Measurements from ENCODE around the gene WNT8B. TPM values are rescaled to one million over a fixed set of nuclear protein-coding genes. Genes with fewer than 3 reads are reported as not detected.

Gene WNT8B
- total RNA-seq, 1 experiment from 2014 or later: not detected

- no peak for TF ChIP-seq CTCF (IDR thresholded peaks at IDR 0.05; ENCODE audit: unreplicated experiment)
- Mint-ChIP-seq H3K4me3 (ENCODE audit: low read depth, unreplicated experiment) (no peak overlapping the region), H3K4me1 (ENCODE audit: low read depth, unreplicated experiment) (no peaks in the 10 kb centered on the region), H3K36me3 (ENCODE audit: insufficient read depth, unreplicated experiment) (peaks cover 8% of the 10 kb centered on the region), H3K9me3 (ENCODE audit: low read depth, unreplicated experiment) (no peaks in the 10 kb centered on the region), H3K27ac (ENCODE audit: unreplicated experiment) (no peak overlapping the region), H3K27me3 (ENCODE audit: unreplicated experiment) (no peaks in the 10 kb centered on the region)
- no TSS peak for BruUV-seq (replicated peaks)
- CTCF ChIA-PET: no interaction called here
- no peak for DNase-seq
- intact Hi-C loops (cut with micrococcal nuclease; ENCODE audit: unreplicated experiment): no loop called here
These were observed 61.8 kb downstream of the WNT8B start for GRCh38 chr10:100524638-100525037.

- no peak for DNase-seq
- Mint-ChIP-seq H3K27ac (ENCODE audit: unreplicated experiment) (no peak overlapping the region), H3K36me3 (ENCODE audit: insufficient read depth, unreplicated experiment) (peaks cover 15% of the 10 kb centered on the region), H3K4me3 (ENCODE audit: low read depth, unreplicated experiment) (peak overlapping the region; percentile 94), H3K27me3 (ENCODE audit: unreplicated experiment) (no peaks in the 10 kb centered on the region), H3K4me1 (ENCODE audit: low read depth, unreplicated experiment) (no peaks in the 10 kb centered on the region), H3K9me3 (ENCODE audit: low read depth, unreplicated experiment) (no peaks in the 10 kb centered on the region)
- TSS peak; percentile 69 for BruUV-seq (replicated peaks)
- no peak for TF ChIP-seq CTCF (IDR thresholded peaks at IDR 0.05; ENCODE audit: unreplicated experiment)
- intact Hi-C loops (cut with micrococcal nuclease; ENCODE audit: unreplicated experiment): no loop called here
- CTCF ChIA-PET: no interaction called here
These were observed 65.5 kb downstream of the WNT8B start for GRCh38 chr10:100528123-100528886.

- BruUV-seq (replicated peaks): no TSS peak
- intact Hi-C loops (cut with micrococcal nuclease; ENCODE audit: unreplicated experiment): no loop called here
- TF ChIP-seq CTCF (IDR thresholded peaks at IDR 0.05; ENCODE audit: unreplicated experiment): no peak
- Mint-ChIP-seq H3K27me3 (ENCODE audit: unreplicated experiment) (no peaks in the 10 kb centered on the region), H3K4me3 (ENCODE audit: low read depth, unreplicated experiment) (peak overlapping the region; percentile 94), H3K36me3 (ENCODE audit: insufficient read depth, unreplicated experiment) (peaks cover 15% of the 10 kb centered on the region), H3K4me1 (ENCODE audit: low read depth, unreplicated experiment) (no peaks in the 10 kb centered on the region), H3K9me3 (ENCODE audit: low read depth, unreplicated experiment) (no peaks in the 10 kb centered on the region), H3K27ac (ENCODE audit: unreplicated experiment) (peak overlapping the region; percentile 71)
- CTCF ChIA-PET: no interaction called here
- no peak for DNase-seq
These were observed 66.2 kb downstream of the WNT8B start for GRCh38 chr10:100528921-100529474.

- peak; percentile 80 for DNase-seq
- Mint-ChIP-seq H3K27me3 (ENCODE audit: unreplicated experiment) (no peaks in the 10 kb centered on the region), H3K4me1 (ENCODE audit: low read depth, unreplicated experiment) (no peaks in the 10 kb centered on the region), H3K4me3 (ENCODE audit: low read depth, unreplicated experiment) (peak within 1 kb of the TSS; percentile 94), H3K9me3 (ENCODE audit: low read depth, unreplicated experiment) (no peaks in the 10 kb centered on the region), H3K27ac (ENCODE audit: unreplicated experiment) (peak within 1 kb of the TSS; percentile 71), H3K36me3 (ENCODE audit: insufficient read depth, unreplicated experiment) (peaks cover 15% of the 10 kb centered on the region)
- TF ChIP-seq CTCF (IDR thresholded peaks at IDR 0.05; ENCODE audit: unreplicated experiment): no peak
- CTCF ChIA-PET: interaction anchor here (0.8 kb wide), 1 partner anchor 11 kb away, joined by 4 read pairs; no protein-coding TSS in a partner anchor
- intact Hi-C loops (cut with micrococcal nuclease; ENCODE audit: unreplicated experiment): no loop called here
- no TSS peak for BruUV-seq (replicated peaks)
These were observed 66.9 kb downstream of the WNT8B start, which contains the start of gene NDUFB8 for GRCh38 chr10:100529475-100530298. TSS of gene NDUFB8 (minus strand) at chr10:100529871. CDS start at chr10:100529851, 20 bp downstream.
